ENCODE data around the gene HIP1. TPM values are rescaled to one million over a fixed set of nuclear protein-coding genes. Genes with fewer than 3 reads are reported as not detected.
A peak's percentile ranks its signal among the peaks of the same experiment; 100 is the strongest.

Gene HIP1
- total and polyA plus RNA-seq, 2 of the 13 experiments (the other 11 are each of a cell fraction or from before 2014, with no cell fraction given) = 4.5 to 6.2 TPM

GRCh38 chr7:75617634-75618234, 121.0 kb downstream of the HIP1 start (continued):
- TF ChIP-seq AFF4 (CRISPR knock-in tag; IDR thresholded peaks at IDR 0.05) = no peak
- no peak for TF ChIP-seq SP4 (CRISPR knock-in tag; IDR thresholded peaks at IDR 0.05)
- no peak for TF ChIP-seq SNAPC5 (CRISPR knock-in tag; IDR thresholded peaks at IDR 0.05; ENCODE audit: borderline replicate concordance)
- 0 out of 2 replicates have a peak, but pooled peaks have one; percentile 23 for TF ChIP-seq ZNF574 (CRISPR knock-in tag; IDR thresholded peaks at IDR 0.05)
- TF ChIP-seq SMARCC2 (IDR thresholded peaks at IDR 0.05) = no peak
- TF ChIP-seq CEBPB (IDR thresholded peaks at IDR 0.05; ENCODE audit: borderline replicate concordance, low read depth, low read length) = peak; percentile 13; the same call in 1 of the 2 replicates

Data from HepG2 (cell line).